Ovary (tissue), 10 donors: ENCODE data around the gene EEFSEC. TPM values are rescaled to one million over a fixed set of nuclear protein-coding genes. Genes with fewer than 3 reads are reported as not detected.

ENCODE experiments used
- DNase-seq, 5 donors: peaks; one replicate each; pipeline ENCODE4 v3.0.0-alpha.2; 2019 to 2020
- H3K27ac ChIP-seq, 2 donors: fragments of 200-600 bp; one replicate each; pipeline versions ENCODE4 v1.5.1 to v1.8.0; 2019 to 2022
- H3K27me3 ChIP-seq: fragments of 200-600 bp; one replicate; pipeline ENCODE4 v1.8.0; 2022
- H3K36me3 ChIP-seq: fragments of 200-600 bp; sonication (generic); one replicate; pipeline ENCODE4 v1.5.1; 2019
- H3K4me1 ChIP-seq: one replicate; pipeline ENCODE4 v1.8.1; 2013; ENCODE audit warnings: mild to moderate bottlenecking, moderate library complexity; ENCODE audit not compliant: insufficient read depth
- H3K4me3 ChIP-seq: fragments of 200-600 bp; sonication (generic); one replicate; pipeline ENCODE4 v1.5.1; 2017
- H3K9me3 ChIP-seq, 2 donors: fragments of 200-600 bp in 1 of 2; sonication (generic) in 1 of 2; one replicate each; pipeline versions ENCODE4 v1.5.1 to v1.8.1; 2013 to 2019; ENCODE audit warnings: mild to moderate bottlenecking in 1 of 2, moderate library complexity in 1 of 2
- EP300 ChIP-seq: sonication (generic); formaldehyde crosslinking; IDR thresholded peaks from one replicate; pipeline ENCODE4 v1.6.1; 2017; ENCODE audit warnings: antibody characterized with exemption
- POLR2A ChIP-seq: fragments of 450-650 bp; IDR thresholded peaks from one replicate; pipeline ENCODE4 v1.6.1; 2017; ENCODE audit warnings: antibody characterized with exemption, mild to moderate bottlenecking, moderate library complexity
- WGBS, 3 donors: extraction: QIAGEN DNeasy Blood & Tissue Kit in 1 of 3; methylation state at CpG; one replicate each; pipeline versions ENCODE4 v1.1.5 to v1.1.7; 2013 to 2017; 5-methylcytosine and 5-hydroxymethylcytosine counted together
- intact Hi-C, 4 donors: fragments of 100-400 bp; cut with DNase I; formaldehyde crosslinking; loops; one replicate each; pipeline versions ENCODE4 v1.11.0 to v1.15.1; 2022 to 2023
- long read RNA-seq, 3 donors: library from polyadenylated mRNA in 2 of 3; unstranded in 2 of 3; transcript quantifications; one replicate each; pipeline ENCODE4 v2.0.0 and lab custom pipeline, GENCODE V29; 2021 to 2026
- polyA plus RNA-seq, 2 donors: library from polyadenylated mRNA; stranded (reverse); fragments of 200-250 nt in 1 of 2; fragments of 350-450 nt in 1 of 2; fragmentation: Illumina TruSeq in 1 of 2; extraction: RNeasy Lipid Tissue Mini Kit (QIAGEN cat#74804) in 1 of 2; gene quantifications; one replicate each; pipeline ENCODE4 v1.2.3, GENCODE V29; 2013 to 2014
- total RNA-seq, 7 donors: library from RNA; depleted of rRNA in 2 of 7; stranded (reverse); fragments of >200 nt in 2 of 7; fragmentation: NEBNext Ultra II Directional in 3 of 7; extraction: Animal tissue kit (Norgen Biotek cat#: 25700) in 3 of 7; gene quantifications; one replicate each; pipeline versions ENCODE4 v1.1.0 to v1.2.4, GENCODE V29; 2016 to 2023
- TF ChIP-seq, protein P1 (sequence below), 3 donors: fragments of 450-650 bp in 2 of 3; fragments of 200-600 bp in 1 of 3; IDR thresholded peaks; one replicate each; pipeline versions ENCODE4 v1.5.1 to v1.8.0; 2016 to 2022; ENCODE audit warnings: antibody characterized with exemption in 3 of 3, mild to moderate bottlenecking in 1 of 3
- donor health status: DM: no; HTN: no; CAD: no; lungs with moderate emphysema.
- donor health status: DM: no; HTN: no; CAD: no.
- donor health status: Bipolar disorder and iron deficiency.
- donor health status: DM: yes; HTN: yes; CAD: no.
- donor health status: DM: no; HTN: no; CAD: no.
- donor health status: DM: yes; HTN: yes; CAD: no.

EEFSEC gene, protein sequence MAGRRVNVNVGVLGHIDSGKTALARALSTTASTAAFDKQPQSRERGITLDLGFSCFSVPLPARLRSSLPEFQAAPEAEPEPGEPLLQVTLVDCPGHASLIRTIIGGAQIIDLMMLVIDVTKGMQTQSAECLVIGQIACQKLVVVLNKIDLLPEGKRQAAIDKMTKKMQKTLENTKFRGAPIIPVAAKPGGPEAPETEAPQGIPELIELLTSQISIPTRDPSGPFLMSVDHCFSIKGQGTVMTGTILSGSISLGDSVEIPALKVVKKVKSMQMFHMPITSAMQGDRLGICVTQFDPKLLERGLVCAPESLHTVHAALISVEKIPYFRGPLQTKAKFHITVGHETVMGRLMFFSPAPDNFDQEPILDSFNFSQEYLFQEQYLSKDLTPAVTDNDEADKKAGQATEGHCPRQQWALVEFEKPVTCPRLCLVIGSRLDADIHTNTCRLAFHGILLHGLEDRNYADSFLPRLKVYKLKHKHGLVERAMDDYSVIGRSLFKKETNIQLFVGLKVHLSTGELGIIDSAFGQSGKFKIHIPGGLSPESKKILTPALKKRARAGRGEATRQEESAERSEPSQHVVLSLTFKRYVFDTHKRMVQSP
- 10 to 100 TPM; 12.4 to 21.0 (median 16.1) TPM for total RNA-seq
- 10 to 100 TPM in 1 of 2 donors, 1 to 10 TPM in 1; 6.8 to 14.0 TPM for polyA plus RNA-seq
- long read RNA-seq, donor 1, transcript EEFSEC-201 (7 exons, 2,232 nt): major isoform, 104 of 153 reads
- long read RNA-seq, donor 1, partial matches to known transcripts: 17 of 153 reads
- long read RNA-seq, donor 1, other reads (novel, unspliced or antisense): 31 of 153 reads
- long read RNA-seq, donor 2, transcript EEFSEC-201 (7 exons, 2,232 nt): major isoform, 7 of 7 reads
- long read RNA-seq, donor 2, partial matches to known transcripts: 0 of 7 reads
- long read RNA-seq, donor 2, other reads (novel, unspliced or antisense): 0 of 7 reads
- long read RNA-seq, donor 3, transcript EEFSEC-201 (7 exons, 2,232 nt): major isoform, 48 of 83 reads
- long read RNA-seq, donor 3, partial matches to known transcripts: 8 of 83 reads
- long read RNA-seq, donor 3, other reads (novel, unspliced or antisense): 26 of 83 reads

DNA sequence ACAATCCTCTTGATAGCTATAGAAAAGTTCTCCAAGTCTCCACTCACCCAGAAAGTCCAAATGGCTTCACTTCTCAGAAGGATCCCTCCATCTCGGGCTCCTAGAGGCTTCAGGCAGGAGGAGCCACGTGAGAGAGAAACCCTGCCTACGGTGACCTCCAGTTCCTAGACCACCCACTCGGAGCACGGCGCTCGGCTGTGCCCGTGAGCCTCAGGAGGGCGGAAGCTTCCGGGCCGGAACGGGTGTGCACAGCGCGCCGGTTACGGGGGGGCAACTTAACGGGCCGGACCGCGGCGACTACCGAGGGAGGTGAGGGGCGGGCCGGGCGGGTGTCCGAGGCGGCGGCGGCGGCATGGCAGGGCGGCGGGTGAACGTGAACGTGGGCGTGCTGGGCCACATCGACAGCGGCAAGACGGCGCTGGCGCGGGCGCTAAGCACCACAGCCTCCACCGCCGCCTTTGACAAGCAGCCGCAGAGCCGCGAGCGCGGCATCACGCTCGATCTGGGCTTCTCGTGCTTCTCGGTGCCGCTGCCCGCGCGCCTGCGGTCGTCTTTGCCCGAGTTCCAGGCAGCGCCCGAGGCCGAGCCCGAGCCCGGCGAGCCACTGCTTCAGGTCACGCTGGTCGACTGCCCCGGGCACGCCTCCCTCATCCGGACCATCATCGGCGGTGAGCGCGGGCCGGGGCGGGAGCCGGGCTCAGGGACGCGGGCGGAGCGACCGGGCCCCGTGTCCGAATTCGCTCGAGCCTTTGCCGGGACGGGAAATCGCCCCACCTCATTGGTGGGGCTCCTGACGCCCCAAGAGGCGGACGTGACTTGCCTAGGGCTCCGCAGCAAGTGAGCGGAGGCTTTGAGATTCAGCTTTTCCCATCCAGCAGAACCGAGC lies at the start of gene EEFSEC:
Gene EEFSEC (plus strand): TSS at position 326 of the 886 bp plus-strand sequence. CDS start 27 bp downstream, at position 353.
- Histone ChIP-seq H3K4me1 (peaks cover 3% of the 10 kb centered on the region), H3K27ac (peak within 1 kb of the TSS; percentile 32 to 61), H3K36me3 (no peaks in the 10 kb centered on the region), H3K9me3 (peaks cover 0 to 2% of the 10 kb centered on the region in 2 donors), H3K4me3 (peak within 1 kb of the TSS; percentile 85), H3K27me3 (no peaks in the 10 kb centered on the region)
- DNase-seq: peak; percentile 71 to 87 (median 80)
- intact Hi-C loops: no loop called here
- TF ChIP-seq POLR2A: peak; percentile 45
- TF ChIP-seq, protein P1, sequence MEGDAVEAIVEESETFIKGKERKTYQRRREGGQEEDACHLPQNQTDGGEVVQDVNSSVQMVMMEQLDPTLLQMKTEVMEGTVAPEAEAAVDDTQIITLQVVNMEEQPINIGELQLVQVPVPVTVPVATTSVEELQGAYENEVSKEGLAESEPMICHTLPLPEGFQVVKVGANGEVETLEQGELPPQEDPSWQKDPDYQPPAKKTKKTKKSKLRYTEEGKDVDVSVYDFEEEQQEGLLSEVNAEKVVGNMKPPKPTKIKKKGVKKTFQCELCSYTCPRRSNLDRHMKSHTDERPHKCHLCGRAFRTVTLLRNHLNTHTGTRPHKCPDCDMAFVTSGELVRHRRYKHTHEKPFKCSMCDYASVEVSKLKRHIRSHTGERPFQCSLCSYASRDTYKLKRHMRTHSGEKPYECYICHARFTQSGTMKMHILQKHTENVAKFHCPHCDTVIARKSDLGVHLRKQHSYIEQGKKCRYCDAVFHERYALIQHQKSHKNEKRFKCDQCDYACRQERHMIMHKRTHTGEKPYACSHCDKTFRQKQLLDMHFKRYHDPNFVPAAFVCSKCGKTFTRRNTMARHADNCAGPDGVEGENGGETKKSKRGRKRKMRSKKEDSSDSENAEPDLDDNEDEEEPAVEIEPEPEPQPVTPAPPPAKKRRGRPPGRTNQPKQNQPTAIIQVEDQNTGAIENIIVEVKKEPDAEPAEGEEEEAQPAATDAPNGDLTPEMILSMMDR (IDR thresholded peaks at IDR 0.05): no peak
- 0 to 1% (median 1%) methylated on average over 53 to 96 of the region's 96 CpGs for WGBS, 3 donors

DNA sequence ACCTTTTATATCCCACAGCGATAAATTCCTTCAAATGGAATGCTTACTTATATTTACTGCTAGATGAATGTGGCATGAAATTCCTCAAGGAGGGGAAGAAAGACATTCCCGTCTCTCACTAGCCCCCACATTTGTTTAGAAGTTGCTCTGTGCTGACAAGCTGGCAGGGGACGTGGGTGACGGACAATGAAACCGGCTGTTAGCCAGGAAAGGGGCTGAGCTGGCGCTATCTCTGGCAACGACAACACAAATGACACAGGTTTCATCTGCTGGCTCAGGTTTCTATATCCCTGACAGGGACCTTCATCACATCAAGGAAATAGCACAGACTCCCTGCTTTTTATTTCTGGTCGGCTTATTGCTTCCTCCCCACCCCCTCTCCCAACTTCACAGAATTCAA lies 45.4 kb upstream of the EEFSEC start:
- DNase-seq: no peak
- Histone ChIP-seq H3K27me3 (no peaks in the 10 kb centered on the region), H3K9me3 (no peaks in the 10 kb centered on the region), H3K27ac (no peak overlapping the region), H3K4me1 (no peaks in the 10 kb centered on the region), H3K4me3 (no peak overlapping the region), H3K36me3 (no peaks in the 10 kb centered on the region)
- TF ChIP-seq EP300: no peak
- TF ChIP-seq POLR2A: no peak
- TF ChIP-seq, protein P1 (IDR thresholded peaks at IDR 0.05): no peak
- 78 to 86% (median 82%) methylated on average over 8 of the region's 8 CpGs for WGBS, 3 donors
- intact Hi-C loops: no loop called here

DNA sequence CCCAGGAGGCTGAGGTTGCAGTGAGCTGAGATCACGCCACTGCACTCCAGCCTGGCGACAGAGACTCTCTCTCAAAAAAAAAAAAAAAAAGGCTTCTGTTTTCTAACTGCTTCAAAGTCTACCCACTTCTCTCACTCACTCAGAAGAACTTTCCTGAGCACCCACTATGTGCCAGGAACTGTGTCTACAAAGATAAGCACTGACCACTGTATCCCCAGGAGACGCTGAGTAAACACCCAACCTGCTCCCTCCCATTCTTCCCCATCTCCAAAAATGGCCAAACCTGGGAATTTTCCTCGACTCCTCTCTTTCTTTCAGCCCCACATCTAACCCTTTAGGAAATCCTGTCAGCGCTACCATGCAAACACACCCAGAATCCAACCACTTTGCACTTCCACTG lies 42.1 kb upstream of the EEFSEC start:
- H3K27ac ChIP-seq: no peak overlapping the region
- intact Hi-C loops: no loop called here
- WGBS, 3 donors: 92 to 94% (median 93%) methylated on average over 5 of the region's 5 CpGs
- no peaks in the 10 kb centered on the region for H3K27me3 ChIP-seq
- no peaks in the 10 kb centered on the region for H3K9me3 ChIP-seq
- DNase-seq: no peak
- no peaks in the 10 kb centered on the region for H3K4me1 ChIP-seq
- H3K36me3 ChIP-seq: no peaks in the 10 kb centered on the region
- H3K4me3 ChIP-seq: no peak overlapping the region
- TF ChIP-seq EP300 (no peak), POLR2A (no peak)
- TF ChIP-seq, protein P1 (IDR thresholded peaks at IDR 0.05): no peak
